ENCODE results near the gene MYO1E. TPM values are rescaled to one million over a fixed set of nuclear protein-coding genes. Genes with fewer than 3 reads are reported as not detected.

Gene MYO1E
- total RNA-seq, 1 experiment from 2014 or later: 68.8 TPM

GRCh38 chr15:59177317-59177660 is 195.4 kb downstream of the MYO1E start:
- Histone ChIP-seq H3K27ac (ENCODE audit: low read length) (no peak overlapping the region), H3K27me3 (ENCODE audit: low read length) (no peaks in the 10 kb centered on the region), H3K79me2 (ENCODE audit: low read length) (no peaks in the 10 kb centered on the region), H3K36me3 (ENCODE audit: low read depth, low read length) (peaks cover 17% of the 10 kb centered on the region), H3K4me1 (ENCODE audit: insufficient read depth, low read length) (peaks cover 30% of the 10 kb centered on the region), H3K4me2 (ENCODE audit: low read length) (no peak overlapping the region), H3F3A (ENCODE audit: low read length, unreplicated experiment) (no peaks in the 10 kb centered on the region), H3K9ac (ENCODE audit: low read length) (no peak overlapping the region), H3K9me3 (ENCODE audit: low read length) (no peaks in the 10 kb centered on the region), H3K9me2 (replicated peaks; ENCODE audit: low read length) (no peaks in the 10 kb centered on the region), H2AFZ (ENCODE audit: low read length) (no peak overlapping the region), H3K4me3 (ENCODE audit: low read length) (no peak overlapping the region), H4K20me1 (ENCODE audit: low read length) (no peaks in the 10 kb centered on the region)
- ChIA-PET CTCF (no interaction called here), POLR2A (ENCODE audit: unreplicated experiment) (no interaction called here)
- intact Hi-C loops (cut with micrococcal nuclease): loop anchor here (10.0 kb wide), 3 partner anchors 68 to 198 kb away; partner anchors contain the start of gene MYO1E
- DNase-seq (no peak), ATAC-seq (no peak)
- no TSS peak for BruUV-seq (replicated peaks)
- TF ChIP-seq EZH2 (IDR thresholded peaks at IDR 0.05; ENCODE audit: low read length, unreplicated experiment): no peak
- no peak for TF ChIP-seq EZH2phosphoT487 (IDR thresholded peaks at IDR 0.05; ENCODE audit: borderline replicate concordance, low read length)
- TF ChIP-seq CTCF (conservative IDR thresholded peaks at IDR 0.05; ENCODE audit: low read depth, low read length): no peak

GRCh38 chr15:59176653-59177316 is 195.9 kb downstream of the MYO1E start:
- no TSS peak for BruUV-seq (replicated peaks)
- intact Hi-C loops (cut with micrococcal nuclease): loop anchor here (10.0 kb wide), 3 partner anchors 68 to 198 kb away; partner anchors contain the start of gene MYO1E

More at GRCh38 chr15:59176653-59177316, 195.9 kb downstream of the MYO1E start:
- H4K20me1 ChIP-seq (ENCODE audit: low read length): no peaks in the 10 kb centered on the region
- H3K4me2 ChIP-seq (ENCODE audit: low read length): no peak overlapping the region
- H3K9ac ChIP-seq (ENCODE audit: low read length): no peak overlapping the region
- no peaks in the 10 kb centered on the region for H3K9me3 ChIP-seq (ENCODE audit: low read length)
- ChIA-PET POLR2A (ENCODE audit: unreplicated experiment) (no interaction called here), CTCF (no interaction called here)
- H3K79me2 ChIP-seq (ENCODE audit: low read length): no peaks in the 10 kb centered on the region
- DNase-seq (no peak), ATAC-seq (no peak)
- H3K27ac ChIP-seq (ENCODE audit: low read length): no peak overlapping the region
- H3K4me1 ChIP-seq (ENCODE audit: insufficient read depth, low read length): peaks cover 31% of the 10 kb centered on the region
- H3K36me3 ChIP-seq (ENCODE audit: low read depth, low read length): peaks cover 15% of the 10 kb centered on the region
- no peaks in the 10 kb centered on the region for H3K9me2 ChIP-seq (replicated peaks; ENCODE audit: low read length)
- TF ChIP-seq CTCF (conservative IDR thresholded peaks at IDR 0.05; ENCODE audit: low read depth, low read length): no peak
- TF ChIP-seq EZH2 (IDR thresholded peaks at IDR 0.05; ENCODE audit: low read length, unreplicated experiment): no peak
- TF ChIP-seq EZH2phosphoT487 (IDR thresholded peaks at IDR 0.05; ENCODE audit: borderline replicate concordance, low read length): no peak
- no peaks in the 10 kb centered on the region for H3F3A ChIP-seq (ENCODE audit: low read length, unreplicated experiment)
- H3K27me3 ChIP-seq (ENCODE audit: low read length): no peaks in the 10 kb centered on the region
- no peak overlapping the region for H2AFZ ChIP-seq (ENCODE audit: low read length)
- no peak overlapping the region for H3K4me3 ChIP-seq (ENCODE audit: low read length)
